Sciatic nerve (tissue), 2 donors: ENCODE data around the gene ANKS3. TPM values are rescaled to one million over a fixed set of nuclear protein-coding genes. Genes with fewer than 3 reads are reported as not detected.
A peak's percentile ranks its signal among the peaks of the same experiment; 100 is the strongest.
"Not testable (repeated sequence)": the region's sequence is repeated elsewhere in the genome, so short reads cannot be mapped to it uniquely, and the experiment has no call there.

Source experiments
- ATAC-seq: fragments of 200-7000 bp; cut with Tn5 transposase; one replicate; pipeline ENCODE4 v1.9.1; 2020; ENCODE audit warnings: mild to moderate bottlenecking, moderate library complexity
- DNase-seq: peaks from one replicate; pipeline ENCODE4 v3.0.0-alpha.2; 2020; ENCODE audit warnings: low spot score
- intact Hi-C: fragments of 100-400 bp; cut with DNase I; formaldehyde crosslinking; loops from one replicate; pipeline ENCODE4 v1.14.2; 2022
- total RNA-seq: library from RNA; stranded (reverse); fragmentation: NEBNext Ultra II Directional; extraction: Animal tissue kit (Norgen Biotek cat#: 25700); gene quantifications from one replicate; pipeline ENCODE4 v1.2.1, GENCODE V29; 2021
- donor health status: DM: no; HTN: no; CAD: no.
- donor health status: DM: no; HTN: no; CAD: no.

The ANKS3 gene
- total RNA-seq, 1 donor from 2014 or later = 34.4 TPM

- ATAC-seq (no peak), DNase-seq (no peak)
- intact Hi-C loops = no loop called here
These were observed 70.7 kb downstream of the ANKS3 start for GRCh38 chr16:4663465-4663776.

GRCh38 chr16:4661661-4662060, 72.4 kb downstream of the ANKS3 start:
- no peak for ATAC-seq
- intact Hi-C loops = no loop called here
- no peak for DNase-seq

GRCh38 chr16:4660454-4661007, 73.5 kb downstream of the ANKS3 start:
- intact Hi-C loops = no loop called here
- ATAC-seq = peak; percentile 55
- peak; percentile 78 for DNase-seq

DNA sequence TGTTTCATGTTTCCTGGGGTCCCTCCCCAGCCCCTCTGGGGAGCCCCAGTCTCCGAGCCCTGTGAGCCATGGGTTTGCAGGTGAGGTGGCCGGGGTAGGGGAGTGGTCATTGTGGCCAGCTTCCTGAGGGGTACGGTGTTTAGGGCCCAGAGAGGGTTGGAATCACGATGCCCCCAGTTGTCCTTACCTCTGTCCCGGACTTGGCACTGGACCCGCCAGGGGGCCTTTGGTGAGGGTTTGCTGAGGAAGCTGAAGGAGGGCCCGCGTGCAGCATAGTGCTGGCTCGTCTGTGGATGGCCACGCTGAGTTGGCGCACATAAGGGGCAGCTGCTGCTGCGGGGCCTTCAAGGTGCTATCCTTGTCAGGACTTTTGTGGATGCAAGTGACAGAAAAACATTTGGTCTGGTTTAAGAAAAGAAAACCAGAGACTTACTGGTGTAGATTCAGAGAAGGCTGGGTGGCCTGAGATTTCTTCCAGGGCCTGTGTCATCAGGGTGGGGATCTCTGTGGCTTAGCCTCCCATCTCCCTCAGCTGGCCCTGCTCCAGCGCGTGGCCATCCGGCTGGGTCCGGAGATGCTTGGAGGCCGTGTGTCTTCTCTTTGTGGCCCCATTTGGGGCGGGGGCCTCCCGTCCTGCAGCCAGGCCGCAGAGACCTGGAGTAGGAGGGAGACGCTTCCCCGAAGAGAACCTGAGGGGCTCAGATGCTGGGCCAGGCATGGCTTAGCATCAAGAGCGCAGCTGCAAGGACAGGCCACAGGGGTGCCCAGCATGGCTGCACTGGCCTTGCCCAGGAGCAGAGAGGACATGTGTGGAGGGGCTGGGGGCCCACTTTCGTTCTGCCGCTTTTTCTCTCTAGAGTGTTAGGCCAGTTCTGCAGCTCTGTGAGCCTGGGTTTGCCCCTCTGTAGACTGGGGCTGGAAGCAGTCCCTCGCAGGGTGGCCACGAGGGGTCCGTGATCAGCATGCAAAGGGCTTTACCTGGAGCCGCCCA, 74.4 kb downstream of the ANKS3 start:
- ATAC-seq = no peak
- DNase-seq = no peak
- intact Hi-C loops = no loop called here

GRCh38 chr16:4656695-4657686, 77.1 kb downstream of the ANKS3 start:
- ATAC-seq (no peak), DNase-seq (no peak)
- intact Hi-C loops = no loop called here

DNA sequence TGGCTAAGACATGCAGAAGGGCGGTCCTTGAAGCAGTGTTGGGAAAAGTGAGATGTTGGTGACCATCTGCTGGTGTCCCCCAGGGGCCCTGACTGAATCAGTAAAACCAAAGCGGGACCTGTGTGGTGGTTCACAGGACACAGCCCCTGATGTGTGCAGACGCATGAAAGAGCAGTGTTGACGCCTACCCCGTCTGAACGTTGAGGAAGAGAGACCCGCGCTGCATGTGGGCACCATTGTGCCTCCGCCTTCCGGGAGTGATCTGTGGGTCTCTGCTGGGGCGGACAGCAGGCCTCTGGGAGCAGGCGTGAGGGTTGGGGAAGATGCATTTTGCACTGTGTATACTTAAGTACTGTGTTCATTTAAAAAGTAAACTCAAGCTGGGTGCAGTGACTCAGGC, 77.8 kb downstream of the ANKS3 start:
- no peak for ATAC-seq
- DNase-seq = no peak
- intact Hi-C loops = no loop called here

DNA sequence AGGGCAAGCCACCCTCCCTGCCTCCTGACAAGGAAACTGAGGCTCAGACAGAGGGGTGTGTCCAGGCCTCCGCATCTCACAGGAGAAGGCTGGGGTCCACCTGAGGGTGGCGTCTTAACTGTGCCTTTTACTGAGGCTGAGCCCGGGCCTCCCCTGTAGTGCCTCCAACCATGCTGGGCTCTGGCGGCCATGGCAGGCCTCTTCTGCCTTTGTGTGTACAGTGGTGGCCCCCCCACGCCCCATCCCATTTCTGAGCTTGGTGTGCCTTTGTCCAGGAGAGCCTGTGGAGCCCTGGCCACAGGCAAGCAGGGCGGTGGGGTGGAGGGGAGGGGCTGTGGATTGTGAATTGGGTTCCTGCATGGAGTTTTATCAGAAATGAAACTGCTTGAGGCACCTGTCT, 78.3 kb downstream of the ANKS3 start:
- DNase-seq (no peak), ATAC-seq (no peak)
- intact Hi-C loops = no loop called here

DNA sequence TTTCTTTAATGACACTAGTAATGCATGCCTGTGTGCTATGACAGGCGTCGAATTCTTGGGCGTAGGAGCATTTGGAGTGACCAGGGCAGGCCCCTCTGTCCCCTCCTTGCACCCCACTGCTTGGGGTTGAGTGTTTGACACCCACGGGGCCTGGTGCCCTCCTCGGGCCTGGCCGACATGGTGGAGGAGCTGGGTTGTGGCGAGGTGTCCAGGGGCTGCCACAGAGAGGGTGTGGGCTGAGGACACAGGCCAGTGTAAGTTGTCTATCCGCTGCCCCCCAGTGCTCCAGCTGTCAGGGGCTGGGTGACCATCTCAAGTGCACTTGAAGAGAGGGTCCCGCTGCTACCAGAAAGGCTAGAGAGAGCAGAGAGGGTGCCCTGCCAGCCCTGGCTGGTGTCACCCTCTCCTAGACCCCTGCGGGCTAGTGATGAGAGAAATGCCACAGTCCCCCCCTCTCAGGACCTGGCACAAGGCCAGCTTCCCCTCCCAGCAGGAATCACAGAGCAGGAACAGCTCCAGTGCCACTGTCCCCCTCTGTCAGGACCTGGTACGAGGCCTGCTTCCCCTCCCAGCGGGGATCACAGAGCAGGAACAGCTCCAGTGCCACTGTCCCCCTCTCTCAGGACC, 79.0 kb downstream of the ANKS3 start:
- intact Hi-C loops = no loop called here
- DNase-seq (no peak), ATAC-seq (no peak)

DNA sequence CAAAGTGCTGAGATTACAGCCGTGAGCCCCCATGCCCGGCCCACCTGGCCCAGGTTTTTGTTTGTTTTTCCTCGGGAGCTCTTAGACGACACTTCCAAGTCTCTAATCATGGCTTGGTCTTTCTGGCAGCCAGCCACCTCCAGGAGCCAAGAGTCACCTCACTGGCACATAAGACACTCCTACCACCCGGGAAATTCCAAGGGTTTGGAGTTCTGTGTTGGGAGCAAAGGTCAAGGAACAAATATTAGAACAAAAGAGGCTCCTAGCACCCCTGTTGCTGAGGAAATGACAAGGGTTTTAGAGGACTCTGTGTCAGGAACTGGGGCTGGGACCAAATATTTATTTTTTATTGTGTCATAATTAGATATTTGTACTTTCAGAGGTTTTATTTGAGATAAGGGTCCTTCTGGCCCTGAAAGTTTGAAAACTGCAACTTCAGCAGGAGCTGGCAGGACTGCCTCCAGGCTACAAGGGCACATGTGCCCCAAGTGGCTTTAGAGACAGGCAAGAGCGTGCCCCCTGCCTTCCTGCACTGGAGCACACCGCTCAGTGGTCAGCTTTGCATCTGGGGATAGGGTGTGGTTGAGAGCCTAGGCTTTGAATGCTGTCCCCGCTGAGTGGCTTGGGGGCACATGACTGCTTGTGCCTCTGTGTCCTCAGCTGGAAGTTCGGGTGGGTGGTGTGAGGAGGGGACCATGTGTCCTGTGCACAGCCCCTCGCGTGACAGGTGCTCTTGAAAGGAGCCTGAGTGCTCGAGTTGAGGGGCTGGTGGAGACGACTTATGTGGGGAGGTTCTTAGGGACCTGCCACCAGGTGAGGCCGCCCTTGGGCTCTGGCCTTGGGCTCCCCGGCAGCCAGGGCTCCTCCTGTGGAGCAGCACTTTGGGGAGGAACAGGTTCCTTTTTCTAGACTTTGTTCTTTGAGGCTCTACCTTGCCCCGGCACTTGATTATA, 79.8 kb downstream of the ANKS3 start:
- intact Hi-C loops = no loop called here
- ATAC-seq (no peak), DNase-seq (no peak)

- DNase-seq = no peak
- no peak for ATAC-seq
- intact Hi-C loops = no loop called here
These were observed 81.5 kb downstream of the ANKS3 start for GRCh38 chr16:4652561-4652960.

DNA sequence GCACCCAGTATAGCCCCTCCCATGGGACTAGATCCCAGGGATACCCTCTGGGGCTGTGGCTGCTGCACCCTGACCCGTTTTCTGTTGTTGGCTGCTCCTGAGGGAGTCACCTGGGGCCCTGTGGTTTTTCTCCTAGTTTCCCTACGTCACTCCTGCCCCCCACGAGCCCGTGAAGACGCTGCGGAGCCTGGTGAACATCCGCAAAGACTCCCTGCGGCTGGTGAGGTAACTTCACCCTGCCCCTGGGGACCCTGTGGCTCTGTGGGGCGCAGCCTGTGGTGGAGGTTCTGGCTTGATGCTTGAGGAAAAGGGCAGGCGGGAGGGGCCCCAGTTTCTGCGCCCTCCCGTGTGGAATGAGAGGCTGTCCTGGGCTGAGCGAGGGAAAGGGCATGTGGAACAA, 82.2 kb downstream of the ANKS3 start:
- ATAC-seq (no peak), DNase-seq (no peak)
- intact Hi-C loops = no loop called here

DNA sequence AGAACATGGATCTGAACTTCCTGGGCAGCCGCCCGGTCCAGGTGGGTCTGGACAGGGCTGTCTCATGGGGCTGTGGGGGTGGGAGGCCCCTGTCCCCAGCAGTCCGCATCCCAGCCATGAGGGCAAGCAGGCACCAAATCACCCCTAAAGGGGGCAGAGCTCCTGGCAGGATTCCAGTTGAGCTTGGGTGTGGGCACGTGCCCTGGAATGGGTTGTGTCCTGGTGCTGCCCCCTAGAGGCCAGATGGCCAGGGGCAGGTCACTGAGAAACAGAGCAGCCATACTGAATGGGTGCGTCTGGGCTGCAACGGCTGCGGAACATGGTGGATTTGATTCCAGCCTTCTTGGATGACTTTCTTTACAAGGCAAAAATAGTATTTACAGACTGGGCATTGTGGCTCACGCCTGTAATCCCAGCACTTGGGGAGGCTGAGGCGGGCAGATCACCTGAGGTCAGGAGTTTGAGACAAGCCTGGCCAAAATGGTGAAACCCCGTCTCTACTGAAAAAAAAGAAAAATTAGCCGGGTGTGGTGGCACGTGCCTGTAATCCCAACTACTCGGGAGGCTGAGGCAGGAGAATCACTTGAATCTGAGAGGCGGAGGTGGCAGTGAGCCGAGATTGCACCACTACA, 83.5 kb downstream of the ANKS3 start:
- intact Hi-C loops = not testable (repeated sequence)
- DNase-seq (peak; percentile 74), ATAC-seq (peak; percentile 45)

GRCh38 chr16:4649744-4650442, 84.2 kb downstream of the ANKS3 start:
- intact Hi-C loops = no loop called here
- DNase-seq (no peak), ATAC-seq (no peak)

- intact Hi-C loops = no loop called here
- no peak for ATAC-seq
These were observed 85.2 kb downstream of the ANKS3 start for GRCh38 chr16:4648917-4649316.

DNA sequence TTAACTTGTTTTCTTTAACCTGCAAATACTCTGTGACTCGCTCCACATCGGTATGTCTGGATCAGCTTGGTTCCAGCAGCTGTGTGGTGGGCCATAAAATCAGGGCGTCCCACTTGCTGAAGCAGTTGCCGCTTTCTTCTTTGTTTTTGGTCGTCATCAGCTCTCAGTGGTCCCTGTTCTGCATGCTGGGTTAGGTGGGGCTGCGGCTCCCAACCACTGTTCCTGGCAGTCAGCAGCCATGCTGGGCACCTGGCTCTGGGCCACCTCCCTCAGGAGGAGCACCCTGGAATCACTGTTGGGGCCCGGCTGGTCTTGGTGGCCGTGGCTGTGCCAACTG, 86.5 kb downstream of the ANKS3 start:
- DNase-seq (no peak), ATAC-seq (no peak)
- intact Hi-C loops = no loop called here

More at GRCh38 chr16:4648917-4649316, 85.2 kb downstream of the ANKS3 start:
- DNase-seq = no peak

DNA sequence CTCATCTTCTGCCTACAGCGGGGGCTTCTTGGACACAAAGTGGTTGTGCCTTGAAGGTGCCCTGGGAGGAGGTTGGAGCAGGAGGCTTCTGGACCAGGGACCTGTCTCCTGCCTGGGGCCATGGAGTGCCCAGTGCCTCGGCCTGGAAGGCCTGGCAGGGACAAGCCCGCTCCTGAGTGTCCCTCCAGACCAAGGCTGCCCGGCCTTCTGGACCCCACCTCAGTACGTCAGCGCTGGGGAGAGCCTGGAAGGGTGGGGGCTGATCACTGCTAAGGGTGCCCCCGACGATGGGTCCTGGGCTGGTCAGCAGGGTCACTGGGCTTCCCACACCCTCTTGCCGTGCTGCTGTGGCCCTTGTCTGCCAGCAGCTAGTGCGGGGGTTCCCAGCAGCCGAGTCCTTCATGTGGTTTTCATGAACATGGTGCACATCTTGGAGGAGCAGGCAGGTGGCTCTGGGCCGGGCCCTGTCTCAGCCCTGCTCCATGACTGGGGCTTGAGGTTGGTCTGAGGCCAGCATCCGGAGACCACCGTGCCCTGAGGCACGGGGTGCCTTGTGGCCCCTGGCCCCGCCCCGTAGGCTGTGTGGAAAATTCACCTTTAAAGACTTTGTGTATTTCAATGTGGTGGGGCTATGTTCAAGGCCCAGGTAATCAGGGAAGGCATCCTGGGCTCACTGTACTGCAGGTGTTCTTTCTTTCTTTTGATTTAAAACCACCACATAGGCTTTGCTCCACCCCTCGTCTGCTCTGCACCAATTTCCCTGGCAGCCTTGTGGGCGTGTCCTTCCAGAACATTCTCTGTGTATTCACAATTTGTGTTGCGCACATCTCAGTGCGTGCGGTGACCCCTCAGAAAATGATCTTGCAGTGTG, 87.1 kb downstream of the ANKS3 start:
- peak; percentile 16 for ATAC-seq
- intact Hi-C loops = no loop called here
- DNase-seq = no peak
